ENCODE data around the gene HADH.
"Not testable (repeated sequence)": the region's sequence is repeated elsewhere in the genome, so short reads cannot be mapped to it uniquely, and the experiment has no call there.

HADH gene

GRCh38 chr4:108042927-108043326 is 53.2 kb downstream of the HADH start:
- no peaks in the 10 kb centered on the region for H3K9me3 ChIP-seq (ENCODE audit: control insufficient read depth in 5 of 5, low read length in 5 of 5)
- no peak overlapping the region for H3K27ac ChIP-seq (ENCODE audit: low read depth, low read length)
- H3K9ac ChIP-seq (ENCODE audit: low read length in 5 of 5), result no peak overlapping the region
- H3K27me3 ChIP-seq (ENCODE audit: control insufficient read depth in 5 of 5, insufficient read depth in 4 of 5, low read length in 5 of 5), result no peaks in the 10 kb centered on the region
- peaks cover 0 to 10% (median 0%) of the 10 kb centered on the region in 5 donors for H3K36me3 ChIP-seq (ENCODE audit: control insufficient read depth in 5 of 5, insufficient read depth in 5 of 5, low read length in 5 of 5)
- no peak overlapping the region for H3K4me3 ChIP-seq (ENCODE audit: low read depth in 1 of 5, low read length in 5 of 5)
- peaks cover 0 to 16% (median 6%) of the 10 kb centered on the region in 5 donors for H3K4me1 ChIP-seq (ENCODE audit: control insufficient read depth in 5 of 5, insufficient read depth in 5 of 5, low read length in 5 of 5)

GRCh38 chr4:108043526-108043925 is 53.8 kb downstream of the HADH start:
- H3K4me3 ChIP-seq (ENCODE audit: low read depth in 1 of 5, low read length in 5 of 5), result no peak overlapping the region
- H3K9ac ChIP-seq (ENCODE audit: low read length in 5 of 5), result no peak overlapping the region
- no peaks in the 10 kb centered on the region for H3K9me3 ChIP-seq (ENCODE audit: control insufficient read depth in 5 of 5, low read length in 5 of 5)
- H3K27me3 ChIP-seq (ENCODE audit: control insufficient read depth in 5 of 5, insufficient read depth in 4 of 5, low read length in 5 of 5), result no peaks in the 10 kb centered on the region
- no peak overlapping the region for H3K27ac ChIP-seq (ENCODE audit: low read depth, low read length)
- H3K4me1 ChIP-seq (ENCODE audit: control insufficient read depth in 5 of 5, insufficient read depth in 5 of 5, low read length in 5 of 5), result peaks cover 0 to 16% (median 6%) of the 10 kb centered on the region in 5 donors
- peaks cover 0 to 8% (median 0%) of the 10 kb centered on the region in 5 donors for H3K36me3 ChIP-seq (ENCODE audit: control insufficient read depth in 5 of 5, insufficient read depth in 5 of 5, low read length in 5 of 5)

- no peaks in the 10 kb centered on the region for H3K9me3 ChIP-seq (ENCODE audit: control insufficient read depth in 5 of 5, low read length in 5 of 5)
- peaks cover 0 to 16% (median 6%) of the 10 kb centered on the region in 5 donors for H3K4me1 ChIP-seq (ENCODE audit: control insufficient read depth in 5 of 5, insufficient read depth in 5 of 5, low read length in 5 of 5)
- H3K36me3 ChIP-seq (ENCODE audit: control insufficient read depth in 5 of 5, insufficient read depth in 5 of 5, low read length in 5 of 5), result peaks cover 0 to 4% (median 0%) of the 10 kb centered on the region in 5 donors
- no peak overlapping the region for H3K4me3 ChIP-seq (ENCODE audit: low read depth in 1 of 5, low read length in 5 of 5)
- H3K9ac ChIP-seq (ENCODE audit: low read length in 5 of 5), result no peak overlapping the region
- H3K27me3 ChIP-seq (ENCODE audit: control insufficient read depth in 5 of 5, insufficient read depth in 4 of 5, low read length in 5 of 5), result no peaks in the 10 kb centered on the region
- peak overlapping the region; percentile 72 for H3K27ac ChIP-seq (ENCODE audit: low read depth, low read length)
Measured at GRCh38 chr4:108044951-108045686, 55.4 kb downstream of the HADH start.

GRCh38 chr4:108045687-108046024 is 56.0 kb downstream of the HADH start:
- no peak overlapping the region for H3K4me3 ChIP-seq (ENCODE audit: low read depth in 1 of 5, low read length in 5 of 5)
- peak overlapping the region; percentile 72 for H3K27ac ChIP-seq (ENCODE audit: low read depth, low read length)

GRCh38 chr4:108047199-108047598 is 57.5 kb downstream of the HADH start:
- H3K36me3 ChIP-seq (ENCODE audit: control insufficient read depth in 5 of 5, insufficient read depth in 5 of 5, low read length in 5 of 5), result peaks cover 0 to 4% (median 0%) of the 10 kb centered on the region in 5 donors

More at GRCh38 chr4:108045687-108046024, 56.0 kb downstream of the HADH start:
- H3K36me3 ChIP-seq (ENCODE audit: control insufficient read depth in 5 of 5, insufficient read depth in 5 of 5, low read length in 5 of 5), result peaks cover 0 to 4% (median 0%) of the 10 kb centered on the region in 5 donors
- no peaks in the 10 kb centered on the region for H3K27me3 ChIP-seq (ENCODE audit: control insufficient read depth in 5 of 5, insufficient read depth in 4 of 5, low read length in 5 of 5)
- H3K9ac ChIP-seq (ENCODE audit: low read length in 5 of 5), result no peak overlapping the region
- no peaks in the 10 kb centered on the region for H3K9me3 ChIP-seq (ENCODE audit: control insufficient read depth in 5 of 5, low read length in 5 of 5)
- peaks cover 0 to 16% (median 6%) of the 10 kb centered on the region in 5 donors for H3K4me1 ChIP-seq (ENCODE audit: control insufficient read depth in 5 of 5, insufficient read depth in 5 of 5, low read length in 5 of 5)

GRCh38 chr4:108048157-108048556 is 58.5 kb downstream of the HADH start:
- Histone ChIP-seq H3K9ac (ENCODE audit: low read length in 5 of 5) (no peak overlapping the region), H3K4me3 (ENCODE audit: low read depth in 1 of 5, low read length in 5 of 5) (no peak overlapping the region), H3K36me3 (ENCODE audit: control insufficient read depth in 5 of 5, insufficient read depth in 5 of 5, low read length in 5 of 5) (peaks cover 0 to 3% (median 0%) of the 10 kb centered on the region in 5 donors), H3K27ac (ENCODE audit: low read depth, low read length) (no peak overlapping the region), H3K27me3 (ENCODE audit: control insufficient read depth in 5 of 5, insufficient read depth in 4 of 5, low read length in 5 of 5) (no peaks in the 10 kb centered on the region), H3K4me1 (ENCODE audit: control insufficient read depth in 5 of 5, insufficient read depth in 5 of 5, low read length in 5 of 5) (peaks cover 0 to 16% (median 6%) of the 10 kb centered on the region in 5 donors), H3K9me3 (ENCODE audit: control insufficient read depth in 5 of 5, low read length in 5 of 5) (no peaks in the 10 kb centered on the region)

More at GRCh38 chr4:108047199-108047598, 57.5 kb downstream of the HADH start:
- Histone ChIP-seq H3K27me3 (ENCODE audit: control insufficient read depth in 5 of 5, insufficient read depth in 4 of 5, low read length in 5 of 5) (no peaks in the 10 kb centered on the region), H3K9me3 (ENCODE audit: control insufficient read depth in 5 of 5, low read length in 5 of 5) (no peaks in the 10 kb centered on the region), H3K9ac (ENCODE audit: low read length in 5 of 5) (no peak overlapping the region), H3K4me1 (ENCODE audit: control insufficient read depth in 5 of 5, insufficient read depth in 5 of 5, low read length in 5 of 5) (peaks cover 0 to 16% (median 6%) of the 10 kb centered on the region in 5 donors), H3K27ac (ENCODE audit: low read depth, low read length) (no peak overlapping the region), H3K4me3 (ENCODE audit: low read depth in 1 of 5, low read length in 5 of 5) (no peak overlapping the region)

GRCh38 chr4:108048997-108049396 is 59.3 kb downstream of the HADH start:
- Histone ChIP-seq H3K27ac (ENCODE audit: low read depth, low read length) (no peak overlapping the region), H3K4me1 (ENCODE audit: control insufficient read depth in 5 of 5, insufficient read depth in 5 of 5, low read length in 5 of 5) (peaks cover 0 to 16% (median 6%) of the 10 kb centered on the region in 5 donors), H3K4me3 (ENCODE audit: low read depth in 1 of 5, low read length in 5 of 5) (no peak overlapping the region), H3K9ac (ENCODE audit: low read length in 5 of 5) (no peak overlapping the region), H3K36me3 (ENCODE audit: control insufficient read depth in 5 of 5, insufficient read depth in 5 of 5, low read length in 5 of 5) (no peaks in the 10 kb centered on the region), H3K9me3 (ENCODE audit: control insufficient read depth in 5 of 5, low read length in 5 of 5) (no peaks in the 10 kb centered on the region), H3K27me3 (ENCODE audit: control insufficient read depth in 5 of 5, insufficient read depth in 4 of 5, low read length in 5 of 5) (peaks cover 0 to 1% (median 0%) of the 10 kb centered on the region in 5 donors)

- H3K9me3 ChIP-seq (ENCODE audit: control insufficient read depth in 5 of 5, low read length in 5 of 5), result no peaks in the 10 kb centered on the region
- no peak overlapping the region for H3K9ac ChIP-seq (ENCODE audit: low read length in 5 of 5)
- no peak overlapping the region for H3K27ac ChIP-seq (ENCODE audit: low read depth, low read length)
- peaks cover 0 to 3% (median 0%) of the 10 kb centered on the region in 5 donors for H3K27me3 ChIP-seq (ENCODE audit: control insufficient read depth in 5 of 5, insufficient read depth in 4 of 5, low read length in 5 of 5)
- H3K4me1 ChIP-seq (ENCODE audit: control insufficient read depth in 5 of 5, insufficient read depth in 5 of 5, low read length in 5 of 5), result peaks cover 0 to 16% (median 6%) of the 10 kb centered on the region in 5 donors
- peak overlapping the region in 3 of 5 donors; percentile 10 to 27 (median 25) for H3K4me3 ChIP-seq (ENCODE audit: low read depth in 1 of 5, low read length in 5 of 5)
- H3K36me3 ChIP-seq (ENCODE audit: control insufficient read depth in 5 of 5, insufficient read depth in 5 of 5, low read length in 5 of 5), result no peaks in the 10 kb centered on the region
Measured at GRCh38 chr4:108049406-108049805, 59.7 kb downstream of the HADH start.

GRCh38 chr4:108050166-108051111 is 60.8 kb downstream of the HADH start:
- H3K4me1 ChIP-seq (ENCODE audit: control insufficient read depth in 5 of 5, insufficient read depth in 5 of 5, low read length in 5 of 5), result peaks cover 0 to 11% (median 6%) of the 10 kb centered on the region in 5 donors
- not testable (repeated sequence) for H3K36me3 ChIP-seq (ENCODE audit: control insufficient read depth in 5 of 5, insufficient read depth in 5 of 5, low read length in 5 of 5); H3K27ac ChIP-seq (ENCODE audit: low read depth, low read length); H3K4me3 ChIP-seq (ENCODE audit: low read depth in 1 of 5, low read length in 5 of 5); H3K9me3 ChIP-seq (ENCODE audit: control insufficient read depth in 5 of 5, low read length in 5 of 5); H3K9ac ChIP-seq (ENCODE audit: low read length in 5 of 5); H3K27me3 ChIP-seq (ENCODE audit: control insufficient read depth in 5 of 5, insufficient read depth in 4 of 5, low read length in 5 of 5)

GRCh38 chr4:108051343-108051742 is 61.7 kb downstream of the HADH start:
- H3K27ac ChIP-seq (ENCODE audit: low read depth, low read length), result no peak overlapping the region
- H3K27me3 ChIP-seq (ENCODE audit: control insufficient read depth in 5 of 5, insufficient read depth in 4 of 5, low read length in 5 of 5), result peaks cover 0 to 3% (median 0%) of the 10 kb centered on the region in 5 donors
- no peak overlapping the region for H3K9ac ChIP-seq (ENCODE audit: low read length in 5 of 5)
- no peak overlapping the region for H3K4me3 ChIP-seq (ENCODE audit: low read depth in 1 of 5, low read length in 5 of 5)
- no peaks in the 10 kb centered on the region for H3K36me3 ChIP-seq (ENCODE audit: control insufficient read depth in 5 of 5, insufficient read depth in 5 of 5, low read length in 5 of 5)
- no peaks in the 10 kb centered on the region for H3K9me3 ChIP-seq (ENCODE audit: control insufficient read depth in 5 of 5, low read length in 5 of 5)
- peaks cover 0 to 4% (median 0%) of the 10 kb centered on the region in 5 donors for H3K4me1 ChIP-seq (ENCODE audit: control insufficient read depth in 5 of 5, insufficient read depth in 5 of 5, low read length in 5 of 5)
